ENCODE data around the gene PARD3B.

The PARD3B gene

DNA sequence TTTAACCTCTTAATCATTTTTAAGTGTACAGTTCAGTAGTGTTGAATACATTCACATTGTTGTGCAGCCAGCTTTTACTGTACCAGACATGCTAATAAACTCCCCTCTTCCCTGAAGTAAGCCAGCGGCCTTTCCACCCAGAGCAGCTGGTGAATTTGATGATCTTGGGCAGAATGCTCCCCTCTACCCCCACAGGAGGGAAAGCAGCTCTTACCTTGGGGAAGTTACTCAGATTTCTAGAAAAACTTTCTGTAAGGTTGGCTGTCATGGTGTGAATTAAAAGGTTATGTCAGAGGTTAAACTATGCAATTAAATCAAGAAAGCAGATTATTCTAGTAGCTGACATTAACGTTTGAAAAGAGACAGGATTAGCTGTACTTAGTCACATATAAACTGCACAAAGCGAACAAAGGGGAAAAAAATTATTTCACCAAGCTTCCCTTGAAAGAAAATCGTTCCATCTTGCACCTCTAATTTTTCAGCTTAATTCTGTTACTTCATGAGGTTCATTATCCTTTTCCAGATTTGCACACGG is 738.5 kb downstream of the PARD3B start:
- TF ChIP-seq EZH2phosphoT487 (IDR thresholded peaks at IDR 0.05; ENCODE audit: low read length) (no peak), EZH2 (optimal IDR thresholded peaks at IDR 0.05; ENCODE audit: low read depth, low read length) (no peak)
- TF ChIP-seq, protein P1, sequence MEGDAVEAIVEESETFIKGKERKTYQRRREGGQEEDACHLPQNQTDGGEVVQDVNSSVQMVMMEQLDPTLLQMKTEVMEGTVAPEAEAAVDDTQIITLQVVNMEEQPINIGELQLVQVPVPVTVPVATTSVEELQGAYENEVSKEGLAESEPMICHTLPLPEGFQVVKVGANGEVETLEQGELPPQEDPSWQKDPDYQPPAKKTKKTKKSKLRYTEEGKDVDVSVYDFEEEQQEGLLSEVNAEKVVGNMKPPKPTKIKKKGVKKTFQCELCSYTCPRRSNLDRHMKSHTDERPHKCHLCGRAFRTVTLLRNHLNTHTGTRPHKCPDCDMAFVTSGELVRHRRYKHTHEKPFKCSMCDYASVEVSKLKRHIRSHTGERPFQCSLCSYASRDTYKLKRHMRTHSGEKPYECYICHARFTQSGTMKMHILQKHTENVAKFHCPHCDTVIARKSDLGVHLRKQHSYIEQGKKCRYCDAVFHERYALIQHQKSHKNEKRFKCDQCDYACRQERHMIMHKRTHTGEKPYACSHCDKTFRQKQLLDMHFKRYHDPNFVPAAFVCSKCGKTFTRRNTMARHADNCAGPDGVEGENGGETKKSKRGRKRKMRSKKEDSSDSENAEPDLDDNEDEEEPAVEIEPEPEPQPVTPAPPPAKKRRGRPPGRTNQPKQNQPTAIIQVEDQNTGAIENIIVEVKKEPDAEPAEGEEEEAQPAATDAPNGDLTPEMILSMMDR (IDR thresholded peaks at IDR 0.05; ENCODE audit: low read length) = no peak
- Histone ChIP-seq H3K4me2 (ENCODE audit: low read depth, low read length) (no peak overlapping the region), H3F3A (ENCODE audit: insufficient read depth, low read length) (no peaks in the 10 kb centered on the region)

DNA sequence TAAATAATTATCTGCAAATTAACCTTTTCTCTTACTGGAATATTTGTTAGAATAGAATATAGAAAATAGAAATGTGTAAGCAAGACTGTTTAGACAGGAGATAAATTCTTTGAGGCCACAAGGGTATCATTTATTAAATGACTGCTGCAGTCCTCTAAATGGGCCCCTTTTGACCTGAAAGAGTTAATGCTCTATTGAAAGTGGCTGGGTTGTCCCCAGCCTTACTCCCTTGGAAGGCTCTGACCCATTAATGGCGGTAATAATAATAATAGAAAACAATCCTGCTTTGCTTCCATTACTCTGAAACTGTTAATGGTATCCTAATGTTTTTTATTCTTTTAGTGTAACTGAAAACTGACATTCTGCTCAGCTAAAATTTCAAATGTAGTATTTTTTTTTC is 739.1 kb downstream of the PARD3B start:
- Histone ChIP-seq H3F3A (ENCODE audit: insufficient read depth, low read length) (no peaks in the 10 kb centered on the region), H3K27ac (ENCODE audit: low read length) (no peak overlapping the region), H4K20me1 (ENCODE audit: insufficient read depth, low read length) (no peaks in the 10 kb centered on the region)

More for the DNA sequence above, 738.5 kb downstream of the PARD3B start:
- Histone ChIP-seq H3K36me3 (replicated peaks; ENCODE audit: insufficient read depth, low read length) (no peaks in the 10 kb centered on the region), H3K4me1 (ENCODE audit: low read length) (no peaks in the 10 kb centered on the region), H3K9ac (ENCODE audit: low read length) (no peak overlapping the region), H4K20me1 (ENCODE audit: insufficient read depth, low read length) (no peaks in the 10 kb centered on the region), H3K27ac (ENCODE audit: low read length) (no peak overlapping the region), H3K4me3 (ENCODE audit: low read length) (no peak overlapping the region), H2AFZ (ENCODE audit: low read length) (no peak overlapping the region), H3K27me3 (replicated peaks; ENCODE audit: insufficient read depth, low read length) (no peaks in the 10 kb centered on the region), H3K79me2 (ENCODE audit: low read length) (no peaks in the 10 kb centered on the region), H3K9me2 (replicated peaks; ENCODE audit: insufficient read depth, low read length) (no peaks in the 10 kb centered on the region), H3K9me3 (replicated peaks; ENCODE audit: insufficient read depth, low read length) (no peaks in the 10 kb centered on the region)
- DNase-seq = no peak

DNA sequence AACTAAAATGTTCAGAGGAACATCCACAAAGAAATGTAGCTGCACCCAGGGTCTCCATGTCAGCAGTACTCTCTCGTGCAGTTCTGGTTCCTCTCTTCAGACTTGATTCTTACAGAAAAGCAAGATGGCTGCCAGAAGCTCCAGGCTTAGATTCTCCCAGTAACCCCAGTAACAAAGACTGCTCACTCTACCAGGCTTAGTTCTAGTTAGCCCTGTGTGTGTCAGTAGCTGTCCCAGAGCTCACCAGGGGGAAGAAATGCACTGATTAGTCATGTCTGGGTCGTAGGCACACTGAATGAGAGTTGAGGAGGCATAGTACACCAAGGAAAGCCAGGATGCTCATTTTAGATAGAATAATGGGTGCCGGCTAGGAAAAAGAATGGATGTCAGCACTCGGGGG is 742.0 kb downstream of the PARD3B start:
- no peaks in the 10 kb centered on the region for H3F3A ChIP-seq (ENCODE audit: insufficient read depth, low read length)
- TF ChIP-seq, protein P1 (IDR thresholded peaks at IDR 0.05; ENCODE audit: low read length) = no peak
- no peak for TF ChIP-seq EZH2 (optimal IDR thresholded peaks at IDR 0.05; ENCODE audit: low read depth, low read length)
- no peak for TF ChIP-seq EZH2phosphoT487 (IDR thresholded peaks at IDR 0.05; ENCODE audit: low read length)
- H3K9ac ChIP-seq (ENCODE audit: low read length) = no peak overlapping the region
- H3K27ac ChIP-seq (ENCODE audit: low read length) = no peak overlapping the region
- no peaks in the 10 kb centered on the region for H4K20me1 ChIP-seq (ENCODE audit: insufficient read depth, low read length)
- H3K36me3 ChIP-seq (replicated peaks; ENCODE audit: insufficient read depth, low read length) = no peaks in the 10 kb centered on the region
- H3K4me2 ChIP-seq (ENCODE audit: low read depth, low read length) = no peak overlapping the region
- H3K4me1 ChIP-seq (ENCODE audit: low read length) = no peaks in the 10 kb centered on the region
- H3K79me2 ChIP-seq (ENCODE audit: low read length) = no peaks in the 10 kb centered on the region
- DNase-seq = no peak
- no peaks in the 10 kb centered on the region for H3K9me2 ChIP-seq (replicated peaks; ENCODE audit: insufficient read depth, low read length)
- H3K9me3 ChIP-seq (replicated peaks; ENCODE audit: insufficient read depth, low read length) = no peaks in the 10 kb centered on the region
- no peak overlapping the region for H2AFZ ChIP-seq (ENCODE audit: low read length)
- no peaks in the 10 kb centered on the region for H3K27me3 ChIP-seq (replicated peaks; ENCODE audit: insufficient read depth, low read length)
- H3K4me3 ChIP-seq (ENCODE audit: low read length) = no peak overlapping the region

More for the DNA sequence above, 739.1 kb downstream of the PARD3B start:
- H3K4me3 ChIP-seq (ENCODE audit: low read length) = no peak overlapping the region
- H3K4me2 ChIP-seq (ENCODE audit: low read depth, low read length) = no peak overlapping the region
- no peak for DNase-seq
- no peaks in the 10 kb centered on the region for H3K9me2 ChIP-seq (replicated peaks; ENCODE audit: insufficient read depth, low read length)
- no peaks in the 10 kb centered on the region for H3K9me3 ChIP-seq (replicated peaks; ENCODE audit: insufficient read depth, low read length)
- H3K79me2 ChIP-seq (ENCODE audit: low read length) = no peaks in the 10 kb centered on the region
- H3K27me3 ChIP-seq (replicated peaks; ENCODE audit: insufficient read depth, low read length) = no peaks in the 10 kb centered on the region
- TF ChIP-seq, protein P1 (IDR thresholded peaks at IDR 0.05; ENCODE audit: low read length) = no peak
- TF ChIP-seq EZH2phosphoT487 (IDR thresholded peaks at IDR 0.05; ENCODE audit: low read length) (no peak), EZH2 (optimal IDR thresholded peaks at IDR 0.05; ENCODE audit: low read depth, low read length) (no peak)
- H2AFZ ChIP-seq (ENCODE audit: low read length) = no peak overlapping the region
- H3K36me3 ChIP-seq (replicated peaks; ENCODE audit: insufficient read depth, low read length) = no peaks in the 10 kb centered on the region
- H3K9ac ChIP-seq (ENCODE audit: low read length) = no peak overlapping the region
- H3K4me1 ChIP-seq (ENCODE audit: low read length) = no peaks in the 10 kb centered on the region

Measured in MM.1S (cell line).